Fibroblast of pulmonary artery (primary cell): ENCODE results near the gene RTCA.
"Not testable (repeated sequence)": the region's sequence is repeated elsewhere in the genome, so short reads cannot be mapped to it uniquely, and the experiment has no call there.

Experiments
- DNase-seq: peaks from one replicate; pipeline ENCODE4 v3.0.0-alpha.2; 2010; ENCODE audit warnings: low read depth
- H3K4me3 ChIP-seq: replicated peaks from 2 replicates; pipeline ENCODE4 v1.5.1; 2011; ENCODE audit warnings: low read depth, mild to moderate bottlenecking, control low read depth, low read length, moderate library complexity
- TF ChIP-seq, protein P1 (sequence below): IDR thresholded peaks from 2 replicates; pipeline ENCODE4 v1.5.1; 2011; ENCODE audit warnings: mild to moderate bottlenecking, control low read depth, low read length, inconsistent platforms; ENCODE audit errors: missing control alignments

Gene RTCA

DNA sequence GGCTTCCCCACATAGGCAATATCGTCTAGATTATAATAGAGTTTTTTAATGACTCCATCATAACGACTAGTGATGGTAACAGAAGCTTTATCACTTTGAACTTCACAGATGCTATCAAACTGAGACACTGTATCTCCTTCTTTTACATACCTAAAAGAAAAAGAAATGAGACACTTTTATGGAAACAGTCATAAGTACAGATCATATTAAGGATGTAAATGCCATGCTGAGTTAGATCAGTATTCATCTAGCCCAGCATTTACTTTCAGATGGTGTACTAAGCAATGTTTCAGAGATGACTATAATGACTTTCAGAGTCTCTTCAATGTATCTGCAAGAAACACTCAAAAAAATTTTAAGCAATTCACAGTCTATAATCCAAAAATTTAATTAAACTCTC is 35.3 kb upstream of the RTCA start:
- H3K4me3 ChIP-seq: no peak overlapping the region
- no peak for DNase-seq
- TF ChIP-seq, protein P1, sequence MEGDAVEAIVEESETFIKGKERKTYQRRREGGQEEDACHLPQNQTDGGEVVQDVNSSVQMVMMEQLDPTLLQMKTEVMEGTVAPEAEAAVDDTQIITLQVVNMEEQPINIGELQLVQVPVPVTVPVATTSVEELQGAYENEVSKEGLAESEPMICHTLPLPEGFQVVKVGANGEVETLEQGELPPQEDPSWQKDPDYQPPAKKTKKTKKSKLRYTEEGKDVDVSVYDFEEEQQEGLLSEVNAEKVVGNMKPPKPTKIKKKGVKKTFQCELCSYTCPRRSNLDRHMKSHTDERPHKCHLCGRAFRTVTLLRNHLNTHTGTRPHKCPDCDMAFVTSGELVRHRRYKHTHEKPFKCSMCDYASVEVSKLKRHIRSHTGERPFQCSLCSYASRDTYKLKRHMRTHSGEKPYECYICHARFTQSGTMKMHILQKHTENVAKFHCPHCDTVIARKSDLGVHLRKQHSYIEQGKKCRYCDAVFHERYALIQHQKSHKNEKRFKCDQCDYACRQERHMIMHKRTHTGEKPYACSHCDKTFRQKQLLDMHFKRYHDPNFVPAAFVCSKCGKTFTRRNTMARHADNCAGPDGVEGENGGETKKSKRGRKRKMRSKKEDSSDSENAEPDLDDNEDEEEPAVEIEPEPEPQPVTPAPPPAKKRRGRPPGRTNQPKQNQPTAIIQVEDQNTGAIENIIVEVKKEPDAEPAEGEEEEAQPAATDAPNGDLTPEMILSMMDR: no peak

DNA sequence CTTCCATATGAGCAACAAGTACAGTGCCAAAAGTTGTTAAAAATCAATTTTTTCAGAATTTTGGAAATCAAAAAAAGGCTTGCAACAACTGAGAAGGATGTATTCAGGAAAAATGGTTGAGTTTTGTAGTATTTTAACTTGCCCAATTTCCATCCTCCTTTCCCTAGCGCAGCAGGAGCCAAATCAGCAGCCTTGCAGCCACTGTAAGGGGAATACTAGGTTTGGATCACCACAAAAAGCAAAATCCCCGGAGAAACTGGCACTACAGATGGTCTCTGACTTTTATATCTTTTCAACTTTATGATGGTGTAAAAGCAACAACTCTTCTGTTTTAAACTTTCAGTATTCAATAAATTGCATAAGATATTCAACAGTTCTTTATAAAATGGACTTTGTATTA is 34.3 kb upstream of the RTCA start:
- TF ChIP-seq, protein P1: no peak
- DNase-seq: no peak
- H3K4me3 ChIP-seq: no peak overlapping the region

DNA sequence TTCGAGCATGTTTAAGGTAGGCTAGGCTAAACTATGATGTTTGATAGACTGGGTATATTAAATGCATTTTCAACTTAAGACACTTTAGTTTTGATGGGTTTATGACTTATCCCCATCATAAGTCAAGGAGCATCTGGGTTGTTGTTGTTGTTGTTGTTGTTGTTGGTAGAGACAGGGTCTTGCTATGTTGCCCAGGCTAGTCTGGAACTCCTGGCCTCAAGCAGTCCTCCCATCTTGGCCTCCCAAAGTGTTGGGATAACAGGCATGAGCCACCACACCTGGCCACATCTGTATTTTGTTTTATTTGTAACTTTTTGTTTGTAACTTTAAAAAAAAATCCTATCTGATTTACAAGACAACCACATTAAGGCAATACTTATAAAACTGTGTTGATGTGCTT is 33.9 kb upstream of the RTCA start:
- TF ChIP-seq, protein P1: no peak
- DNase-seq: no peak
- no peak overlapping the region for H3K4me3 ChIP-seq

DNA sequence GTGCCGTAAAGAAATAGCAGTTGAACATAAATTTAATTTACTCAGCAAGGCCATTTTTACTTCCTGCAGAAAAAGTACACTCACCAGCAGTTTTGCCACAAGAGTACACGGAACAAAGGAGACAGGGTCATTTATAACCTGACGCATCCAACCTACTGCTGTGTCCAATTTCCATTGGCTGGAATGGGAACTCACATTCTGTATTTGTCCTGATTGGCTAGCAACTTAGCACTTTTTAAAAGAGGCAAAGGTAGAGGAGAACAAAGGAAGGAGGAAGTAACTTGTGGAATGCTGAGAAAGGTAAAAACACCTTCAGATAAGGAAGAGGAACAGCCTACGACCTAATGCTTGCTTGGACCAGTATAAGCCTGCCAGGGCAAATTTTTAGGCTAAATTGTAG is 32.5 kb upstream of the RTCA start:
- H3K4me3 ChIP-seq, DNase-seq: not testable (repeated sequence)

DNA sequence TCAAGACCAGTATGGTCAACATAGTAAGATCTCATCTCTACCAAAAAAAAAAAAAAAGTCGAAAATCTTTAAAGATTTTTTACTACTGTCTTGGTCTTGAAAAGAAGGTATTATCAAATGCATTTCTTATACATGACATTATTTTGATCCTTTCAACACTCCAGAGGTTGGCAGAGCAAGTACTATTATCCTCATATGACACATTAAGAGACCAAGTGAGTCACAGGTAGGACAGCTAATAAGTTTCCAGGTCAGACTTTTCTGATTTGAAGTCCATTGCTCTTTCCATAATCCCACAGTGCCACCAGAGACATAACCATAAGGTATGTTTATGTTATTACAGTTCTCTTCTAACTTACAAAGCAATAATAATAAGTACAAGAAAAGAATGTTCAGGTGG is 31.6 kb upstream of the RTCA start:
- TF ChIP-seq, protein P1: no peak
- H3K4me3 ChIP-seq: no peak overlapping the region
- no peak for DNase-seq

DNA sequence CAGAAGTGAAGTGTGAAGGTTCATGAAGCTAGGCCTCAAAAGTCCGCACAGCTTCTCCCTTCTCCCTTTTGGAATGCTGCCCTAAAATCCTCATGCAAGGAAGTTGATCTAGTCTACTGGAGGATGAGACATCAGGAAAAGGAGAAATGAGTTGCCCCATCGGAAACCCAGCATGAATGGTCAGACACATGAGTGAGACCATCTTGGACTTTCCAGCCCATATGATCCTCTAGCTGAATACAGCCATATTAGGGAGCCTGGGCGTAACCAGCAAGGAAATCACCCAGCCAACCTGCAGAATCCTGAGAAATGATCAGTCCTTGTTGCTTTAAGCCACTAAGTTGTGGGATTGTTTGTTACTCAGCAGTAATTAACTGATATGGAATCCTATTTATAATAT is 28.9 kb upstream of the RTCA start:
- TF ChIP-seq, protein P1: no peak
- H3K4me3 ChIP-seq: no peak overlapping the region
- DNase-seq: no peak

DNA sequence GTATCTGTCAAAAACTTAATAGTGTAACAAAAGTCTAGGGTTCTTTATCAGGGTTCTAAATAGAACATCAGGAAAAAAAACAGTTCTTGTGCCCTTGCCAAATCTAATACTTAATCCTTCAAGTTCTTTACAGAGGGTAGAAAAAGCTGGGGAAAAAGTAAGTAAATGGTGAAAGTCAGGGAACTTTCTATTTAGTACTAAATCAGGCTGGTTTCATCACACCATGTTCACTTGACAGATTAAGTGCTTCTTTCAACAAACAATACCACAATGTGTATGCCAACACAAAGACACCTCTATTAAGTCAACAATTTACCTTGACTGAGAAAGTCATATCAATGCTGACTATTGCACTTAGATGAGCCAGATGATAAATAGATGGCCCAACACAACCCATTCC is 26.1 kb upstream of the RTCA start:
- DNase-seq: no peak
- no peak overlapping the region for H3K4me3 ChIP-seq
- TF ChIP-seq, protein P1: no peak

DNA sequence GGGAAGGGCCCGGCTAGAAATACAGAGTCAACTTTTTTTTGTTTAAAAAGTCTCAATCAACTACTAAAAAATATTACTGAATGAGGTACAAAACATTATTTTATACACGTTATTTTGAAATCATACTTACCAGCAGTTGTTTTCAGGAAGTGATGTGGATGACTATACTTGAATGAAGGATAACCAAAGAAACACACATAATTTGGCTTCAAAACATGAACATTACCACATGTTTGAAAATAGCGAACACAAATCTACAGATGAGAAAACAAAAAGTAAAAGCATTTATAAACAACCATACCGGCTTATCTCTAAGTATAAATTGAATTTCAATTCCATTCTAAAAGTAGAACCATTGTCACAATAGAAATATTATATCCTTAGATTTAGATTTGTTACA is 25.4 kb upstream of the RTCA start:
- H3K4me3 ChIP-seq: no peak overlapping the region
- no peak for DNase-seq
- TF ChIP-seq, protein P1: no peak
